Progenitor cell of endocrine pancreas (in vitro differentiated cells): ENCODE measurements around the gene ADGRD2. TPM values are rescaled to one million over a fixed set of nuclear protein-coding genes. Genes with fewer than 3 reads are reported as not detected.

Source experiments
- DNase-seq: peaks from one replicate; pipeline ENCODE4 v3.0.0; 2021; ENCODE audit warnings: low spot score; ENCODE audit not compliant: unreplicated experiment
- H3K27ac Mint-ChIP-seq: 2 replicates; pipeline ENCODE4 v1.8.0; 2021; ENCODE audit warnings: mild to moderate bottlenecking, moderate library complexity, mixed read lengths
- H3K27me3 Mint-ChIP-seq: 2 replicates; pipeline ENCODE4 v1.8.0; 2021; ENCODE audit warnings: mixed read lengths
- H3K36me3 Mint-ChIP-seq: 2 replicates; pipeline ENCODE4 v1.8.0; 2022; ENCODE audit warnings: mixed read lengths; ENCODE audit not compliant: insufficient read depth
- H3K4me1 Mint-ChIP-seq: 2 replicates; pipeline ENCODE4 v1.8.0; 2021; ENCODE audit warnings: low read depth, mixed read lengths
- H3K4me3 Mint-ChIP-seq: 2 replicates; pipeline ENCODE4 v1.8.0; 2021; ENCODE audit warnings: low read depth, mild to moderate bottlenecking, moderate library complexity, mixed read lengths
- H3K9me3 Mint-ChIP-seq: 2 replicates; pipeline ENCODE4 v1.8.0; 2021; ENCODE audit warnings: low read depth, mixed read lengths
- total RNA-seq: library from RNA; stranded (reverse); gene quantifications from 2 replicates; pipeline ENCODE4 v1.2.1, GENCODE V29; 2021
- TF ChIP-seq, protein P1 (sequence below): fragments of 200-600 bp; sonication (generic); IDR thresholded peaks from one replicate; pipeline ENCODE4 v1.5.0; 2021; ENCODE audit warnings: antibody characterized with exemption, mild to moderate bottlenecking; ENCODE audit not compliant: unreplicated experiment

ADGRD2 gene
- total RNA-seq, 1 donor from 2014 or later, result not detected

DNA sequence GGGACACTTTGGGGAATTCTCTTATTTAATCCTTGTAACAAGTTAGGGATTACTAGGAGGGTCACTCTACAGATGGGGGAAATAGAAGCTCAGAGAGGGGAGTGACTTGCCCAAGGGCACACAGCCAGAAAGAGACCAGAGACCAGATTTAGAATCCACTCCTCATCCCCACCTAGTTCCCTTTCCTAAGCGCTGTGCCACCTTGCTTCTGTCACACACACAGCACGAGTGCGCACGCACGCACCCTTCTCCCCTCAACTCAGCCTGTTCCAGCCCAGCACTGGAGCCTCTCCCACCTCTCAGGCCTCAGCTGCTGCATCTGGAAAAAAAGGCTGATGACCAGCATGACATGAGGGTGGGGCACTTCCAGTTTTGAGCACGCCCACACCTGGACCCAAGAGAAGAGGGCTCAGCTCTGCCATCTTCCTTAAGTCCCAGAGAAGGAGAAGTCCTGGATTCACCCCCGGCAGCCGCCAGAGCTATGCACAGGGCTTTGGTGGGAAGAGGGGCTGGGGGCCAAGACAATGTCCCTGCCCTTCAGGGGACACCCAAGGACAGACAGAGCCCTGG lies 38.5 kb downstream of the ADGRD2 start:
- DNase-seq, result no peak
- no peak overlapping the region for H3K4me3 Mint-ChIP-seq
- H3K27me3 Mint-ChIP-seq, result peaks cover 49% of the 10 kb centered on the region
- H3K4me1 Mint-ChIP-seq, result no peaks in the 10 kb centered on the region
- TF ChIP-seq, protein P1, sequence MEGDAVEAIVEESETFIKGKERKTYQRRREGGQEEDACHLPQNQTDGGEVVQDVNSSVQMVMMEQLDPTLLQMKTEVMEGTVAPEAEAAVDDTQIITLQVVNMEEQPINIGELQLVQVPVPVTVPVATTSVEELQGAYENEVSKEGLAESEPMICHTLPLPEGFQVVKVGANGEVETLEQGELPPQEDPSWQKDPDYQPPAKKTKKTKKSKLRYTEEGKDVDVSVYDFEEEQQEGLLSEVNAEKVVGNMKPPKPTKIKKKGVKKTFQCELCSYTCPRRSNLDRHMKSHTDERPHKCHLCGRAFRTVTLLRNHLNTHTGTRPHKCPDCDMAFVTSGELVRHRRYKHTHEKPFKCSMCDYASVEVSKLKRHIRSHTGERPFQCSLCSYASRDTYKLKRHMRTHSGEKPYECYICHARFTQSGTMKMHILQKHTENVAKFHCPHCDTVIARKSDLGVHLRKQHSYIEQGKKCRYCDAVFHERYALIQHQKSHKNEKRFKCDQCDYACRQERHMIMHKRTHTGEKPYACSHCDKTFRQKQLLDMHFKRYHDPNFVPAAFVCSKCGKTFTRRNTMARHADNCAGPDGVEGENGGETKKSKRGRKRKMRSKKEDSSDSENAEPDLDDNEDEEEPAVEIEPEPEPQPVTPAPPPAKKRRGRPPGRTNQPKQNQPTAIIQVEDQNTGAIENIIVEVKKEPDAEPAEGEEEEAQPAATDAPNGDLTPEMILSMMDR, result no peak
- no peaks in the 10 kb centered on the region for H3K36me3 Mint-ChIP-seq
- H3K27ac Mint-ChIP-seq, result no peak overlapping the region
- no peaks in the 10 kb centered on the region for H3K9me3 Mint-ChIP-seq

DNA sequence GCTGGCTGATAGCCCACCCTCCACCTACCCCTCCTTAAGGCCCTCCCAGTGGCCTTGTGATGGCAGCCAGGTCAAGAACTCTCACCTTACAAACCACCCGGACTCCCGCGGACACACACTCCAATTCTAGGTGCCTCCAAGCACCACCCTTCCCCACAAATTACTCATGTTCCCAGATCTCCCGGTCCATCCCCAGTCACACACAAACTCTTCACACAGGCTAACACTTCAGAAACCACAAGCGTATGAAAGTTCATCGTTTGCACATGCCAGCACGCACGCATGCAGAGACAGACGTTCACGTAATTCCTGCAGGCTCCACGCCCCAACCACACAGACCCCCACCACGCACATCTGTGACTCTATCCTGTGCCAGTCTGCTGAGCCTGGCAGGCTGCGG lies 39.0 kb downstream of the ADGRD2 start:
- no peak overlapping the region for H3K27ac Mint-ChIP-seq
- H3K36me3 Mint-ChIP-seq, result no peaks in the 10 kb centered on the region
- TF ChIP-seq, protein P1, result no peak
- H3K4me3 Mint-ChIP-seq, result no peak overlapping the region
- H3K27me3 Mint-ChIP-seq, result peaks cover 49% of the 10 kb centered on the region
- no peaks in the 10 kb centered on the region for H3K9me3 Mint-ChIP-seq
- H3K4me1 Mint-ChIP-seq, result no peaks in the 10 kb centered on the region
- DNase-seq, result no peak

DNA sequence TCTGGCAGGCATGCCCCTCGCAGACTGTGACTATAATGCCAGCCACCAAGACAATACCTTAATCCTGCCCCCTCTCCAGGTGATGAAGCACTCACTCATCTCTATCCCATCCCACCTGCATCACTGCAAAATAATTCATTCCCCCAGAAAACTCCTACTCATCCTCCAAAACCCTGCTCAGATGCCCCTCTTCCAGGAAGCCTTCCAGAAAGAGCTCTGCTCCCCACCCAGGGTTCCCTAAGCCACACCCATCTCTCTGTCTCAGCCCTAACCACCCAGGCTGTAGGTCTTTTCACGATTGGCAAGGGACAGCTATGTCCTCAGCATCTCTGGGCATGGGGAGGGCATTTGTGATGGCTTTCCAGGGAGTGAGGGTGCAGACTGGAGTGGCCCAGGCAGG lies 39.8 kb downstream of the ADGRD2 start:
- TF ChIP-seq, protein P1, result no peak
- peaks cover 52% of the 10 kb centered on the region for H3K27me3 Mint-ChIP-seq
- no peaks in the 10 kb centered on the region for H3K4me1 Mint-ChIP-seq
- DNase-seq, result no peak
- H3K36me3 Mint-ChIP-seq, result no peaks in the 10 kb centered on the region
- no peak overlapping the region for H3K4me3 Mint-ChIP-seq
- no peaks in the 10 kb centered on the region for H3K9me3 Mint-ChIP-seq
- no peak overlapping the region for H3K27ac Mint-ChIP-seq

DNA sequence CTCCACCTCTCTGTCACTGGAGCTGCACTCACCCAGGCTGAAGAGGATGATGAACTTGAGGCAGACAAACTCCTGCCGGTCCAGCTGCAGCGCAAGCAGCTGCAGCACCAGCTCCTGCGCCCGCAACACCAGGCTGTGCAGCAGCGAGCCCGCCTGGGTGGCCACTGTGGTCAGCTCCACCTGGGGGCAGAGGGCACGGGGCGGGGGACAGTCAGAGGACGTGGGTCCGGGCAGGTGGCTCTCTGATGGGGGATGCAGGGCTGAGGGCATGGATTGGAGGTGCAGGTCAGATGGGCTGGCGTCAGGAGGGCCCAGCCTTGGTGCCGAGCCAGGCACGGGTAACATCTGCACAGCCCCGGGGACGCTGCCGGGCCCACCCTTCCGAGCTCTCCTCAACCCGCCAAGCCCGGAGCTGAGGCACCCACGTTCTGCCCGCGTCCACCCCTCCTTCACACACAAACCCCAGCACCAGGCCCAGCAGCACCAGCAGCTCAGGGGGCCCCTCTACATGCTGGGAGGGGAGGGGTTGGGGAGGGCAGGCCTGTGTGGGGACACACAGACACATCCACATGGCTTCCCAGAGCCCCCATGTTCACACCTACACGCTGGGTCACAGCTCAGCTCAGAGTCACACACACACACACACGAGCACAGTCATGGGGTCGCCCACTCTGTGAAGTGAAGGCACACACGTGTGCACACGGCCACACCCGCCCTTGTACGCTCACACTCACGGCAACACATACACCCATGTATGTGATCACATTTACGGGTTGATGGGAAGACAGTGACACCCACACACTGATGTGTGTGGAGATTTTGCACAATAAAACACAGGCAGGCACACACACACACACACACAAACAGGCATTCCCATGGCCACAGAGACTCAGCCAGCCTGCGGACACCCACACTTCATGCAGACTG lies 41.1 kb downstream of the ADGRD2 start:
- no peak overlapping the region for H3K27ac Mint-ChIP-seq
- H3K4me3 Mint-ChIP-seq, result no peak overlapping the region

DNA sequence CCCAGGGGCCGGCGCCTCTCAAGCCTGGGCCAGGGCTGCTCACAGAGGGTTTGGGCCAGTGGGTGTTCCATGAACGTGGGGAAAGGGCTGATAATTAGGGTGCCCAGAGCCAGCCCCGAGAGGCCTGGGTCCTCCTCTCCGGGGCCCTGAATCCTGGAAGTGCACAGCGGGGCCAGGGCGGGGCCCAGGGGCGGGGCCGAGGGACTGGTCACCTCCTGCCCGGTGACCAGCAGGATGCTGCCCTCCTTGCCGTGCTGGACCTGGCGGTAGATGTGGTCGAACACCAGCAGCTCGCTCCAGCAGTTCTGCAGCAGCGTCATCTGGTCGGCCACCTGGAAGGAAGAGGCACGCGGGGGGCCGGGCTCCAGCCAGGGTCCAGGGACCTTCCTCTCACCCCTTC lies 42.6 kb downstream of the ADGRD2 start:
- Mint-ChIP-seq H3K4me3 (no peak overlapping the region), H3K4me1 (no peaks in the 10 kb centered on the region), H3K9me3 (no peaks in the 10 kb centered on the region), H3K27me3 (peaks cover 56% of the 10 kb centered on the region), H3K27ac (no peak overlapping the region), H3K36me3 (no peaks in the 10 kb centered on the region)
- DNase-seq, result no peak
- TF ChIP-seq, protein P1, result no peak

More for the DNA sequence above, 41.1 kb downstream of the ADGRD2 start:
- no peak for DNase-seq
- Mint-ChIP-seq H3K4me1 (no peaks in the 10 kb centered on the region), H3K36me3 (no peaks in the 10 kb centered on the region), H3K27me3 (peaks cover 55% of the 10 kb centered on the region), H3K9me3 (no peaks in the 10 kb centered on the region)
- TF ChIP-seq, protein P1, result no peak
